ENCODE measurements around the gene CD300LG.
"Not testable (repeated sequence)": the region's sequence is repeated elsewhere in the genome, so short reads cannot be mapped to it uniquely, and the experiment has no call there.

The CD300LG gene, protein sequence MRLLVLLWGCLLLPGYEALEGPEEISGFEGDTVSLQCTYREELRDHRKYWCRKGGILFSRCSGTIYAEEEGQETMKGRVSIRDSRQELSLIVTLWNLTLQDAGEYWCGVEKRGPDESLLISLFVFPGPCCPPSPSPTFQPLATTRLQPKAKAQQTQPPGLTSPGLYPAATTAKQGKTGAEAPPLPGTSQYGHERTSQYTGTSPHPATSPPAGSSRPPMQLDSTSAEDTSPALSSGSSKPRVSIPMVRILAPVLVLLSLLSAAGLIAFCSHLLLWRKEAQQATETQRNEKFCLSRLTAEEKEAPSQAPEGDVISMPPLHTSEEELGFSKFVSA

DNA sequence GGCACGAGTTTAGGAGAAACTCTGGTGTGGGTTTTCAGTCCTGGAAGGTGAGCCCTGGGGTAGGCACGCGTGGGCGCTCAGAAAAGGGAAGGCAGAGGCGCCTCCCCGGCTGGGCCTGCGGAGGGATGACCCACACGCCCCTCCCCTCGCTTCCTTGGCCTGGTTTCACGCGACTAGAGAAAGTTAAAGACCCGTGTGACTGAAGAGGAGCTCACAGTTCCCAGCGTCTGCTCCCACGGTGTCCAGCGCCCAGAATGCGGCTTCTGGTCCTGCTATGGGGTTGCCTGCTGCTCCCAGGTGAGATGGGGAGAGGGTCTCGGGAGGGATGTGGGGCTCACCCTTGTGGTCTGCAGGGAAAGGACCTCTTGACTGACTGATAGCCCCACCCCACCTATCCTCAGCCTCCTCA is at the start of gene CD300LG:
CD300LG (plus strand) TSS at position 214 of the 409 bp plus-strand sequence; CDS start at position 255, 41 bp downstream.
- no peak for DNase-seq (ENCODE audit: low read depth in 4 of 4, low spot score in 1 of 4)

DNA sequence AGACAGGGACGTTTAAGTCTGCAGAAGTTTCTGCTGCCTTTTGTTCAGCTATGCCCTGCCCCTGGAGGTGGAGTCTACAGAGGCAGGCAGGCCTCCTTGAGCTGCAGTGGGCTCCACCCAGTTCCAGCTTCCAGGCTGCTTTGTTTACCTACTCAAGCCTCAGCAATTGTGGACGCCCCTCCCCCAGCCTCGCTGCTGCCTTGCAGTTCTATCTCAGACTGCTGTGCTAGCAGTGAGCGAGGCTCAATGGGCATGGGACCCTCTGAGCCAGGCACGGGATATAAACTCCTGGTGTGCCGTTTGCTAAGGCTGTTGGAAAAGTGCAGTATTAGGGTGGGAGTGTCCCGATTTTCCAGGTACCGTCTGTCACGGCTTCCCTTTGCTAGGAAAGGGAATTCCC is 49.0 kb upstream of the CD300LG start:
- DNase-seq (ENCODE audit: low read depth in 4 of 4, low spot score in 1 of 4): not testable (repeated sequence)

DNA sequence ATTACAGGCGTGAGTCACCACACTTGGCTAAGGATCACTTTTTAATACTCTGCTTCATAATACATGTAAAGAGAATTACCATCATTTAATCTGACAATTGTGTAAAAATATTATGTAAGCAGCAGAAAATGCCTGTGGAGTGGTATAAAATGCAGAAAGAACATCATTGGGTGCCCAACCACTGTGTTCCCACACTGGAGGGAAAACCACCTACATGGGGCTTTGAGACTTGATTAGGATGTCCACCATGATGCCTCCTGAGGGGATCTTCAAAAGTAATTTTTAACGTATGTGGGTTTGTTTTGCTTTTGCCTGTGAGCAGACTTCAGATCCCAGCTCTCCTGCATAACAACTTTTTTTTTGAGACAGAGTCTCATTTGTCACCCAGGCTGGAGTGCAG is 47.9 kb upstream of the CD300LG start:
- DNase-seq (ENCODE audit: low read depth in 4 of 4, low spot score in 1 of 4): no peak

DNA sequence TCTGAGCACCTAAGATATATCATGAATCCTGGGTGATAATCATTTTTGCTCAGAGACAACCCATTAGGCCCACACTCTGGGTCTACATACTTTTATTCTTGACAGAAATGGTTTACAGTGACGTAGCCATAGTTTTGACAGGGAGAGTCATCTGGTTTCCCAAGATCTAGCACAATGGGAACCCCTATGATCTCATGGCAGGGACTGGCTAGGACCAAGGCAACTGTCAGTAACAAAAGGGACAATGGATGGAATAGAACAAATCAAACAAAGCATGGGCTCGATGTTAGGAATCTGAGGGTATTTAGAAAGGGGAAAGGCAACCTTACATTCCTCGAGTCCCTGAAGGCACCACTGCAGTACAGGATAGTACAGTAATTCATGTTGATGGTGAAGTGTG is 46.2 kb upstream of the CD300LG start:
- no peak for DNase-seq (ENCODE audit: low read depth in 4 of 4, low spot score in 1 of 4)

DNA sequence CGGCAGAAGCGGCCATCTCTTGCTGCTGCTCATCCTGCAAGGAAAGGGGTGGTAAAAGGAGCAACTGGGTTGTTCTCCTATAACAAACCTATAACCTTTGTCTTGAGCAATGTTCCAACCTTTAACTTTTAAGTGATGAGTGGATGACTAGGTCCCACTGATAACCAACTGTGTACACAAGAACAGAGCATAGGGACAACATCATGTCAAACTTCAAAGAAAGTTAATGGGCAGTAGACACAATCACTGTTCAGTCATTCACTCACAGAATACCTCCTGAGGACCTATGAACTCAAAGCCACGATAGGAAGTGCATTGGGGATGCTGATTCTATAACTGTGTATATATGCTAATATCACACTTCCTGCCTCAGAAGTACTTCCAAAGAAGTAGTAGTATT is 45.1 kb upstream of the CD300LG start:
- DNase-seq (ENCODE audit: low read depth in 4 of 4, low spot score in 1 of 4): no peak

DNA sequence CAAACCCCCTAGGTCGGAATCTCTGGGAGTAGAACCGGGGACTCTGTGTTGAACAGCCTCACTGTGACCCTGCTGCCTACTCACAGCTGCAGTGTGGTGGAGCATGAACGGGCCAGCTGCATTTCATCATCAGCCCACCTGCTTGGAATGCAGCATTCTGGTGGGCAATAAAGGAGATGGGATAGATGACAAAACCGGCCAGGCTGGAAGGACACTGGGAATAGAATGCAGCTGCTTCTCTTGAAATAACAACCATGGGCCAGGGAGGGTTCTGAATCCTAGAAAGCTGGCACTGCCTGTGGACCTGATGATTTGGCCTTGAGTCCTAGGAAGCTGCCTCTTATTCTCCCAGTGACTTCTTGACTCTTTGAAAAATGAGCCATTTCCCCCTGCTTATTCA is 43.2 kb upstream of the CD300LG start:
- no peak for DNase-seq (ENCODE audit: low read depth in 4 of 4, low spot score in 1 of 4)

DNA sequence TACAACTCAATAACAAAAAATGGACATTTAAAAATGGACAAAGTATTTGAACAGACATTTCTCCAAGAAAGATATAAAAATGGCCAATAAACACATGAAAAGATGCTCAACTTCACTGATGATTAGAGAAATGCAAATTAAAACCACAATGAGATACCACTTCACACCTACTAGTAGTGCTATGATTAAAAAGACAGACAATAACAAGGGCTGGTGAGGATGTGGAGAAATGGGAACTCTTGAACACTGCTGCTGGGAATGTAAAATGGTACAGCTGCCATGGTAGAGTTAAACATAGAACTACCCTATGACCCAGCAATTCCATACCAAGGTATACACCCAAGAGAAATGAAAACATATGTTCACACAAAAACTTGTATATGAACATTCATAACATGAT is 41.9 kb upstream of the CD300LG start:
- no peak for DNase-seq (ENCODE audit: low read depth in 4 of 4, low spot score in 1 of 4)

DNA sequence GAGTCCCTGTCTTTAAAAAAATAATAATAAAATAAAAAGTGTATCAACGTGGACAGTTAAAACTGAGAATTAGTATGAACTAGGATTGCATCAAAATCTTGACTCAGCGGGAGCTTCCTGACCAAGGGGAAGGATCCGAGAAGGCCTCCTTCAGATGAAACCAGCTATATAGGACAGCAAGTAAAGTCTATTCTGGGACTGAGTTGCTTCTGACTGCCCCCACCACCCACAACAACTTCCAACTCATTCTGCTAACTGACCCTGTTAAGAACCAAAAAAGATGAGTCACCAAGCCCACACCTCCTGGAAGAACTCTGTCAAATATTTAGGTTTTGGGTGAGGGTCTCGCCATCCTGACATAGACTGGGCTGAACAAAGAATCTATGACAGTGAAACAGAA is 38.9 kb upstream of the CD300LG start:
- no peak for DNase-seq (ENCODE audit: low read depth in 4 of 4, low spot score in 1 of 4)

DNA sequence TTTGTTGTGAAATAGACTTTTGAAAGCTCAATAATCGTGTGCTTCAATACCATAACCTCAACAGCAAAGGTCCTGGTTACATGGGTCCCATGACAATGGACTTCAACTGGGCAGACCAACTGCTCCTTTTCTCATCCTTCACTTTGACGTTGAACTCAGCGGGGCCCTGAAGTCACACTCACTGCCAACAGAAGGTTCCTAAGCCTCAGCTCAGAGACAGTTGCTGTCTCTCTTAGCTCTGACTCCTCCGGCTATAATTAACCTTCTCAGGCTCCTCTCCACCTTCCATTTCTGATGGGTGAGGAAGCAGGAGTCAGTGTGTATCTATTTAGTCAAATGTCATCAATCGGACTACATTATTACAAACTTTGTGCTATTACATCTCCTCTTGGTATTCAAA is 37.9 kb upstream of the CD300LG start:
- DNase-seq (ENCODE audit: low read depth in 4 of 4, low spot score in 1 of 4): no peak

DNA sequence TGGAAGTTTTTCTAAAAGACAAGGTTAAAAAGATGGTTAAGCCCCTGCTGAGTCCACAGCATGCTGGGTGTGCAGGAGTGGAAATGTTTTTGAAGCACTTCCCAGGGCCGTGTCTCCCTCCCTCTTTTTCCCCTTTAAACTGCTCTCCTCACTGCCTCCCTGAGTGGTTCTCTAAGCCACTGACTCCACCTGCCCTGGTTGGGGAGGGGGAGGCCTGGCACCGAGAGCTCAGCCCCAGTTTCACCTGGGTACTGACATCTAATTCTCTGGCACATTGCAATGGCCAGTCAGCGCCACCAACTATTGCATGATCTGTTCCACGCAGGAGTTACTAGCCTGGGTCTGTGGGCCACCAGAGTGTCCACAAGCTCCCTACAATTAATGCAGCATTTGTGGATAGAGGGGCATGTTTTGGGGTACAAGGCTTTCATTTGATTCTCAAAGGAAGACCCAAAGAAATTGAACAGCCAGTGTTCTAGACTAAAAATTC is 36.7 kb upstream of the CD300LG start:
- no peak for DNase-seq (ENCODE audit: low read depth in 4 of 4, low spot score in 1 of 4)

DNA sequence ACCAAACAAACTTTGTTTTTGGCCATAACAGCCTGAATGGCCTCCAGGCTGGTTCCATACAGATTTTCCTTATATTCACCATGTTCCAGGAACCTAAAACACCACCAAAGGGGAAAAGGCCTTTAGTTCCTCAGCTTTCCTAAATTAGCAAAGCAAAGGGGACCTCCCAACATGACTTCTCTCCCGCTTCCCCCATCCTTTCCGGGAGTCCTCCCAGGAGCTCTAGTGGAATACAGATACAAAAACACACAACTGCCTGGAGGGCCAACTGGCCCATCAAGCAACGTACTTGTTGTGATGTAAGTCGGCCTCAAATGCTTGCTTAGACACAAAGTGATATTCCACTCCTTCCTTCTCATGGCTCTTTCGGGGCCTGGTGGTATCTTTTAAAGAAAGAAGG is 36.2 kb upstream of the CD300LG start:
- no peak for DNase-seq (ENCODE audit: low read depth in 4 of 4, low spot score in 1 of 4)

DNA sequence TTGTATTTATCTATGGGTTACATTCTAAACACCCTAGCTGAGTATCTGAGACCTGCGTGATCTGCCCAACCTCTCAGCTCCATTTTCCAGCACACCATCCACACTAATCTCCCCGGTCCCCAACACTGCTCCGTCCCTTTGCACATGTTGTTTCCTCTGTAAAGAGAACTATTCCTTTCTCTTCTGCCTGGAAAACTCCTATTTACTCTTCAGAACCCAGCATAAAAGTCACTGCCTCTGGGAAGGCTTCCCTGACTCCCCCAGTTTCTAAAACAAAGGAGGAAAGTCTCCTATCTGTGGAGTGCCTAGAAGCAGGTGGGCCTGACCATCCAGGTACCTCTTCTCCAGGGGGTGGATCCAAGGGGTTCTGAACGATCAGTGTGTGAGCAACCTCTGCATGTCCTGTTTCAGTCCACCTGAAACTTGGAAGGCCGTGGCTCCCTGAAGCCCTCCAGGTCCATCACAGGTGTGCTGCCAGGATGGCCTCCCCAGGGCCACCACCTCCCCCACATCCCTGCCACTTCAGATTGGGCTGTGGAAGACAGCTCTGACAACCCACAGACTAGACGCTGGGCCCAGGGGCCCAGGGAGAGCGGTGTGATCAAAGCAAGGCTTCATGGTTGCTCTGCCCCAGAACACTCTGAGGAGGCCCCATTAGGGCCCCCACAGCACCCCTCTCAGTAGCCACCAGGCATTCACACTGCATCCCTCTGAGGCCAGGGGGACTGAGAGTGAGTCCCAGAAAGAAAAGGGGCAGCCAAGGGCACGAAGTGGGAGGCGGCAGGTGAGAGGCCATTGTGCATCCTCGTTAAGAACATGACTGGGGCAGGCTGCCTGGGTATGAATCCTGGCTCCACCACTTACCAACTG is 34.3 kb upstream of the CD300LG start:
- DNase-seq (ENCODE audit: low read depth in 4 of 4, low spot score in 1 of 4): no peak

DNA sequence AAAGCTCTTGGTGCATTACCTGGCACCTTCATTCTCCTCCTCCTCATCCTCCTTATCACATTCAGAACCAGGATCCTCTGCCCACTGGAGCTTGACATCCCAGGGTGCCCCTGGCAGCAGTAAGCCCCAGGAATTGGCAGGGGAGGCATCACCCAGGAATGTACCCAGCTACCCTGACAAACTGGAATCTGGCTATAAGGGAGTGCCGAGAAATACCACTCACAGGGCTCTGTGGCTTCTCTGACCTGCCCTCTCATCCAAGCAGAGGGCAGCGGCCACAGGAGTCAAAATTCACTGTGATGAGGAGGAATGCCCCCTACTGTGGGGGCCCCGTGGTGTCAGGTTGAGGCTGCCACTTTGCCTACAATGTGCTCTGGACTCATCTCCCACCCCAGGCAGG is 33.6 kb upstream of the CD300LG start:
- no peak for DNase-seq (ENCODE audit: low read depth in 4 of 4, low spot score in 1 of 4)

DNA sequence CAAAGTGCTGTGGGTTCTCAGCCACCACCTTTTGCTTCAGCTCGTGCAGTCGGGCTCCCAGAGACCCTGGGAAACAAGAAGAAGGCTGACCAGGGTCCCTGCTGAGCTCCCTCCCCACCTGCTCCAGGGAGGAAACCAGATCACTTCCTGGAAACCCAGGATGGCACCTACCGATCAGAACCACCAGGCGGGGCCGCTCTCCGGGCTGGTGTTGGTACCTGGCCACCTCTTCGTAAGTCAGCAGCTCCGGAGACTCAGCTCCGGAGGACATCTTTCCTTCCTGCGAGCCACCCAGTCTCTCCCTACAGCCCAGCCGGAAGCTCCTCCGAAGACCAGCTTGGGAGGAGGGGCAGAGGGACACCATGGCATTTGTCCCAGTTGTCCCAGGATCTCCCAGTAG is 33.0 kb upstream of the CD300LG start:
- no peak for DNase-seq (ENCODE audit: low read depth in 4 of 4, low spot score in 1 of 4)

DNA sequence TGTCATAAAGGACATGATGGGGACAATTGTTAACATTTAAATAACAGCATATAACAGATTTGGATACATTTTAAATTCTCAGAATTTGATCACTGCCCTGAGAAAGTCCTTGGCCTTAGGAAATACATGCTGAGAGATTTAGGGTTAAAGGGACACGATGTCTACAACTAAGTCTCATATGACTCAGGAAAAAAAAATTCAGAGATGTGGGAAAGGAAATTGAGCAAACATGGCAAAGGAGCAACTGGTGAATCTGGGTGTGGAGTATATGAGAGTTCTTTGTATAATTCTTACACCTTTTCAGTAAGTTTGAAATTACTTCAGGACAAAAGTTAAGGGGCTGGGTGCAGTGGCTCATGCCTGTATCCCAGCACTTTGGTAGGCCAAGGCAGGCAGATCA is 32.3 kb upstream of the CD300LG start:
- DNase-seq (ENCODE audit: low read depth in 4 of 4, low spot score in 1 of 4): no peak

DNA sequence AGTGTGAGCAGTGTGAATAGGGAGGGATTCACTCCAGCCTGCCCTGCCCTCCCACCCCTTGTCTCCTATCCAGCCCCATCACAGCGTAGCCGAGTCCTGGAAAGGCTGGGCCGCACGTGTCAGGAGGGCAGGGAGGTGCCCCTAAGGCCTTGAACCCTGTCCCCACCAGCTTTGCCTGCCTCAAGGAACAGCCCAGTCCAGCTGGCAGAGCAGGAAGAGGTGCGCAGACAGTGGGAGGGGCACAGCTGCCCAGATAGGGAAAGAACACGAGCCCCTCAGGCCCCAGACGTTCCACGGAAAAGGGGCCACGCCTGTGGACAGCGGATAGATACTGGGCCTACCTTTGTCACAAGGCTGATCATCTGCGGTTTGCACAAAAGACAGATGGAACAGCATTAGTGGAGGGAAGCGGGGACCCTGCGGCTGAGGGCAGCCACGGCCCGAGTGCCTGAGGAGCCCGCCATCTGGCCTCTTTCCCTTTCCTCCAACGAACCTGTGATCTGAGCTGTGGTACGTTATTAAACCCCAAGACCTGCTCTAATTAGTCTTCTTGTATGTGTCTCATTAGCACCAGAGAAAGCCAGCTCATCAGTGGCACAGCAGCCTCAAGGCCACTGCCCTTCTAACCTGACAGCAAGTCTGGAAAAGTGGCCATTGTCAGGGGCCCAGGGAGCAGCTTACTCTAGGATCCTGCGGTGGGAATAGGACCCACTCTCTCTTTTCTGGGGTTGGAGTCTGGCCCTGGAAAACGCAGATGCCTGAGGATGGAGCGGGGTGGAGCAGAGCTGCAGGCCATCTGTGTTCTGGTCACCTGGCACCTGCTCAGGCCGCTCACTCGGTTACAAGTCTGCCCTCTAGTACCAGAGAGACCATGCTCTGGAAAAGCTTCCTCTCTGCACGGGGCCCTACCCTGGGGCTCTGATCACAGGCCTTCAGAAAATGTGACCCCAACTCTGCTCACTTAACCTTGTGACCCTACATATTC is 30.3 kb upstream of the CD300LG start:
- no peak for DNase-seq (ENCODE audit: low read depth in 4 of 4, low spot score in 1 of 4)

DNA sequence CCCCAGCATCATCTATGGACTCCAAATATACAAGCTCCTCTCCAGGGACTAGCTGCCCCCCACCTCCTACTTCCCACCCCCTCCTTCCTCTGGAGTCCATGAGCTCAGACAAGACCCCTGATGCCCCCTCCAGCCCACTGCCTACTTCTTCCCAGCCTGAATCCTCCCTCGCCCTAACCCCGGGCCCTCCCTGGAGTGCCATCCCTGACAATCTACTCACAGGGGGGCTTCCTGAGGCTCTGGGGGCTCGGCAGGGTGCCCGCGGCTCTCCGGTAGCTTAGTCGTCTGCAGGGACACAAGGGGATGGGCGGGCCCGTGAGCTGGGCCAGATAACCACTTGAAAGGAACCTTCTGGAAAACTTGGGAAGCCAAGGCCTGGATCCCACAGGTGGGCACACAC is 29.1 kb upstream of the CD300LG start:
- DNase-seq (ENCODE audit: low read depth in 4 of 4, low spot score in 1 of 4): no peak

DNA sequence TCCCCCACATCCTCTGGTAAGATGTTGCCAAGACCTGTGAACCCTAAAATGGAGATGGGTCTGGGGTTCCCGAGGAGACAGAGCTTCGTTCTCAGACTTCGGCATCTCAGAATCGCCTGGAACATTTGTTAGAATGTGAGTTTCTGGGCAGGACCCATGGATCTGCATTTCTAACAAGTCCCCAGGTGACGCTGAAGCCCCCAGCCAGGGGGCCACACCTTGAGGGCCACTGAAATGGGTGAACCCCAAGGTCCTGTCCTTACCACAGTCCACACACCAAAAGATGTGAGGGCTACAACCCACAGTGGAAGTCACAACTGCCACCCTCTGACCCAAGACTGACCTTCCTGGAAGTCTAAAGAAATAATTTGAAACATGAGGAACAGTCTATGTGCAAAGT is 28.0 kb upstream of the CD300LG start:
- DNase-seq (ENCODE audit: low read depth in 4 of 4, low spot score in 1 of 4): no peak

DNA sequence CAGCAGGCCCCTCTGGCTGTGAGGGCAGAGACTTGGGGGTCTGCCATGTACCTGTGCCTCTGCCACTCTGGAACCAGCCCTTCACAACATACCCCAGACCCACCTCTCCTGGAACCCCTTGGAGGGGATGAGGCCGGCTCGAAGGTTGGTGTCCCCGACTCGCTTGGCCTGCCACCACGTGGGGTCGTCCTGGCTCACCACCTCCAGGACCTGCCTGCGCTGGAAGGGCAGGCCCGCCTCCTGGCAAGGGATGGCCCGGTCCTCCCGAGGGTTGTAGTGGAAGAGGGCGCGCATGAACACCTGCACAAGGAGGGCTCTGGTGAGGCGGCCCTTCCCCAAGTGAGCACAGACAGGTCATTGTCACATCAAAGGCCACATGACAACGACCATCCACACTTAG is 26.2 kb upstream of the CD300LG start:
- no peak for DNase-seq (ENCODE audit: low read depth in 4 of 4, low spot score in 1 of 4)

DNA sequence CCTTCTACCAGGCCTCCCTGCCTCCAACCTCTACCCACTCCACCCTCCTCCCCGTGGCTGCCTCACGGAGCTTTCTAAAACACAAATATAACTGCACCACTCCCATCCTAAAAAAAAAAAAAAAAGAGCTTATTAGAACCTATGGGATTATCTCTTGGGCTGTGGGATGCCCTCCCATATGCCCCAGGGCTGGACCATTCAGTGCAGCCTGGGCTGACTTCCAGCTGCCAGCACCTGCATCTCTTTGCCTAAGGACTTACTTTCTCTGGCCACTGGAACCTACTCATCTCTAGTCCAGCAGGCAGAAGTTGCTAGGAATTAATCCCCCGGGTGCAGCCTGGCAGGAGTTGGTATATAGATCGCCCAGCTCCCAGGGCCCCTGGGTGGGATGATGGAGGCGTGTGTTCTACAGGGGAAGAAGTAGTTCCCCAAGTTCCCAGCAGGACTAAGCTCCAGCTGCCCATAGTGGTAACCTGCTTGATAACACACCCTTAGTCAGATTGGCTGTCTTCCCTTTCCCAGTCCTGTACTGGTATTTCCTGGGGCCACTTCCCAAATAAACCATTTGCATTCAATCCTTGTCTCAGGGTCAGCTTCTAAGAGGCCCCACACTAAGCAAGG is 24.3 kb upstream of the CD300LG start:
- no peak for DNase-seq (ENCODE audit: low read depth in 4 of 4, low spot score in 1 of 4)
